H4 (cell line): ENCODE measurements around the gene ZNF792. TPM values are rescaled to one million over a fixed set of nuclear protein-coding genes. Genes with fewer than 3 reads are reported as not detected.
"Not testable (repeated sequence)": the region's sequence is repeated elsewhere in the genome, so short reads cannot be mapped to it uniquely, and the experiment has no call there.

Experiments
- DNase-seq: peaks from one replicate; pipeline ENCODE4 v3.0.0-alpha.2; 2015; ENCODE audit warnings: low spot score
- total RNA-seq: library from RNA; depleted of rRNA; stranded (reverse); fragments of >200 nt; shearing (Covaris generic); gene quantifications from 2 replicates; pipeline ENCODE4 v1.2.3, GENCODE V29; 2014

The ZNF792 gene
- total RNA-seq, 1 experiment from 2014 or later: 6.3 TPM

DNA sequence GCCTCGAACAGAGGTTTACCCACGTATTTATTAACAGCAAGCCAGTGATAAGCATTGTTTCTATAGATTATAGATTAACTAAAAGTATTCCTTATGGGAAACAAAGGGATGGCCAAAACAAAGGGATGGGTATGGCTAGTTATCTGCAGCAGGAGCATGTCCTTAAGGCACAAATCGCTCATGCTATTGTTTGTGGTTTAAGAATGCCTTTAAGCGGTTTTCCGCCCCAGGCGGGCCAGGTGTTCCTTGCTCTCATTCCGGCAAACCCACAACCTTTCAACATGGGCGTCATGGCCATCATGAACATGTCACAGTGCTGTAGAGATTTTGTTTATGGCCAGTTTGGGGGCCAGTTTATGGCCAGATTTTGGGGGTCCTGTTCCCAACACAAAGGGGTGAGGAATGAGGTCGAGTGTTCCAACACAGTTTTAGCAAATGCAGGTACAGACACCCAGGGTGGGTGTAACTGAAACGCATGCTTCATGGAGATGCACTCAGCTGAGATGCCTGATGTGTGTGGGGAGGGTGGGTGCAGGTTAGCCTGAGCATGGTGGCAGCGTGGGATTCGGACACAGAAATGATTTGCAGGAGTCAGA is 6.3 kb upstream of the ZNF792 start:
- DNase-seq: not testable (repeated sequence)

DNA sequence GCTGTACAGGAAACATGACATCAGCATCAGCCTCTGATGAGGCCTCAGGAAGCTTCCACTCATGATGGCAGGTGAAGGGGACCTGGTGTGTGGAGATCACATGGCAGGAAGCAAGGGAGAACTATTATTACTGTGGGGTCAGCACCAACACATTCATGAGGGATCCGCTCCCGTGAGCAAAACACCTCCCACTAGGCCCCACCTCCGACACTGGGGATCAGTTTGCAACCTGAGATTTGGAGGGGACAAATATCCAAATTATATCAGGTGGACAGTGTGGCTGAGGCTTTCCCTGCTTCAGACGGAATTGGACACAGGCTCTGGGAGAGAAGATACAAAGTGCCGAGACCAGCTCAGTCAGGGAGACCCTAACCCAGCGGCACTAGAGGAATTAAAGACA is 5.7 kb upstream of the ZNF792 start:
- no peak for DNase-seq

DNA sequence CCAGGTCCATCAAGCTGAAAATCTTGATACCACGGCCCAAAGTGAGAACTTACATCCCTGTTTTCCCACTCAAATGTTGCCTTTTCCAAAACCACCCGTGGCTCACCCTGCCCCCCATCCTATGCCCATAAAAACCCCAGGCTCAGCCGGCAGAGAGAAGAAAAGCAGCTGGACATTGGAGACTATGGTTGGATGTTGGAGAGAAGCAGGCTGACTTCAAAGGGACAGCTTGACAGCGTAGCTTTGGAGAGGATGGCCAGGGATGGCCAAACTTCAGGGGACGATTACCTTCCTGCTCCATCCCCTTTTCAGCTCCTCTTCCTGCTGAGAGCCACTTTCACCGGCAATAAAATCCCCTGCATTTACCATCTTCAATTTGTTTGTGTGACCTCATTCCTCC is 3.5 kb upstream of the ZNF792 start:
- no peak for DNase-seq

DNA sequence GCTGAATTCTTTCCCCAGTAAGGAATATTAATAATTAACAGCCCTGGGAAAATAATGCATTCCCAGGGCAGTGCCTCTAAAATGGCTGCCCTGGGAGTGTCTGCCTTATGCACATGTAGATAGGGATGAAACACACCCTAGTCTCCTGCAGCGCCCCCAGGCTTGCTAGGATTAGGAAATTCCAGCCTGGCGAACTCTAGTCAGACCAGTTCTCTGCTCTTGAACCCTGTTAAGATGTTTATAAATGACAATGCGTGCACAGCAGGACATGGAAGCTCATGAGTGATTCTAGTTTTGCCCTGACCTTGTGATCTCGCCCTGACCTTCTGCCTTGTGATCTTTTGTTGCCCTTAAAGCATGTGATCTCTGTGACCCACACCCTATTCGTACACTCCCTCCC is 1.5 kb upstream of the ZNF792 start:
- not testable (repeated sequence) for DNase-seq

DNA sequence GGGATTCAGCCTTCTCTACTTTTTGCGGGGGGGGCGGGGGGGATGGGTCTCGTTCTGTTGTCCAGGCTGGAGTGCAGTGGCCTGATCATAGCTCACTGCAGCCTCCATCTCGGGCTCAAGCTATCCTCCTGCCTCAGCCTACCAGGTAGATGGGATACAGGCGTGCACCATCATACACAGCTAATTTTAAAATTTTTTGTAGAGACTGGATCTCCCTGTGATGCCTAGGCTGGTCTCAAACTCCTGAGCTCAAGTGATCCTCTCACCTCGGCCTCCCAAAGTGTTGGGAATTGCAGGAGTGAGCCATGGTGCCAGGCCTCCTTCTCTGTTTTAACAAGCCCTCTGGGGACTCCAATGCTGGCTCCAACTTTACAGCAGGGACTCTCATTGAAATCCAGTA is 569 bp upstream of the ZNF792 start:
- no peak for DNase-seq

DNA sequence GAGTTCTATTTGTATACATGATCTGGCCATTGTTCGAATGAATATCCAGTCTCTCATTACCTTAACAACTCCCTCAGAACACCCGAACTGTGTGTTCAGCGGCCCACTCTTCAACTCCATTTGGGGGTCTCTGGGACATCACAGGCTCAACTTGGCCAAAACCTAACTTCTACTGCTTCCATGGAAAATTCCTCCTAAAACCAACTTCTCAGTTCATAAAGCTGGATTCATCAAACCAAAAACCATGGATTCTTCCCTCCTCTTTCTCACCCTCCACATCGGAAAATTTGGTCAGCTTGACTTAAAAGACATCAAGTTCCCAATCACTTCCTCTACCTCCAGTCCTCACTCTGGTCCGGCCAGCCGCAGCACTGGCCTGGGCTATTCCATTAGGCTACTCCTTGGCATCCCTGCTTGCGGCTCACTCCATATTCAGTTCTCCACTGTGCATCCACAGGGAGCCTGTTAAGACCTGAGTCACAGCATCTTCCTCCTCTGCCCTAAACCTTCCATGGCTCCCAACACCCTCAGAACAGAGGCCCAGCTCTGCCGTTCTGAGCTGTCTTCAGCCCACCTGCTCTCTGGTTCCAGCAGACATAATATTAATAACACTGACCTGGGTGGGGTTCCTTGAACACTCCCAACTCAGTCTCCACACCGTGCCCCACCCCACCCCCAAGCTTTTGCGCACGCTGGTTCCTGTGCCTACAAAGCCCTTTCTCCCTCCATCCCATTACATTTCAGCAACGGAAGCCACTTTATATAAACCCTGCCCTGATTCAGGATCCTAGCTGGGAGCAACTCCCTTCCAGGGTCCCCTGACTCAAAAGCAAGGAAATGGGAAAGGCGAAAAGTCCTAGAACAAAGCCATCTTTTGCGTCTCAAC is 1.1 kb downstream of the ZNF792 start:
- DNase-seq: no peak

DNA sequence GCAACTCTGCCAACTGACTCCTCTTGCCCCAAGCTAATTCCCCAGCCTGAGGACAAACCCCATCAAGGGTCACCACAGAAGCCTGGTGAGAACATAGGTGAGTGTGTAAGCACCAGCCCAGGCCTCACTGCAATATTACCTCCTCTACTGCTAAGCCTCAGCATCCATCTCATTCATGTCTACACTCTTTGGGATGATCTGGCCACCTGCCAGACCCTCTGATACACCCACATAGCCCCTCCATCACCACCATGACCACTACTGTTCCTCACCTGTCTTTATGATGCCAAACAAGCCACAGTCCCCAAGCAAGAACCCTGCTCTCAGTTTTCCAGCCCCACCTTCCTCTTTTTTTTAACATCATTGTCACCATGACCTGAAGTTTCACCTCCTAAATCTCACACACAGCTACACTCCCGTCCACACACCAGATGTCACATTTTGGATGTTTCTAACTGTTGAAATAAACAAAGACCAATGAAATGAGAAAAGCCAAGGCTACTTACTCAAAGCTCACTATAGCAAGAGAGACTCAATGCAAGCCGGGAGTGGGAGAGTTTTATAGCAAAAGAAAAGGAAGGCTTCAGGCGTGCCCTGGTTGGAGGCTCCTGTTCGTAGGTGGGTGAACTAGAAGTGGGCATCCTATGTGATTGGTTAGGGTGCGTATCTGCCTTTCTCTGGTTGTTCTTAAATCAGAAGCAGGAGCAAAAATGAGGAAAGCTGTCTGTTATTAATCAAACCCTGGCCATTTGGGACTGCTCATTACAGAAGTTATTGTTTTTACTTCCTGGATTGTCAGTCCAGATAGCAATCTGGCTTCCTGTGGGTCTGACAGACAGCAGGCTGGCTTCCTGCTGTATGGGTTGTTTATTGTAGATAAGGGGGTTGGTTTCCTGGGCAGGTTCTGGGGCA is 2.0 kb downstream of the ZNF792 start:
- no peak for DNase-seq

DNA sequence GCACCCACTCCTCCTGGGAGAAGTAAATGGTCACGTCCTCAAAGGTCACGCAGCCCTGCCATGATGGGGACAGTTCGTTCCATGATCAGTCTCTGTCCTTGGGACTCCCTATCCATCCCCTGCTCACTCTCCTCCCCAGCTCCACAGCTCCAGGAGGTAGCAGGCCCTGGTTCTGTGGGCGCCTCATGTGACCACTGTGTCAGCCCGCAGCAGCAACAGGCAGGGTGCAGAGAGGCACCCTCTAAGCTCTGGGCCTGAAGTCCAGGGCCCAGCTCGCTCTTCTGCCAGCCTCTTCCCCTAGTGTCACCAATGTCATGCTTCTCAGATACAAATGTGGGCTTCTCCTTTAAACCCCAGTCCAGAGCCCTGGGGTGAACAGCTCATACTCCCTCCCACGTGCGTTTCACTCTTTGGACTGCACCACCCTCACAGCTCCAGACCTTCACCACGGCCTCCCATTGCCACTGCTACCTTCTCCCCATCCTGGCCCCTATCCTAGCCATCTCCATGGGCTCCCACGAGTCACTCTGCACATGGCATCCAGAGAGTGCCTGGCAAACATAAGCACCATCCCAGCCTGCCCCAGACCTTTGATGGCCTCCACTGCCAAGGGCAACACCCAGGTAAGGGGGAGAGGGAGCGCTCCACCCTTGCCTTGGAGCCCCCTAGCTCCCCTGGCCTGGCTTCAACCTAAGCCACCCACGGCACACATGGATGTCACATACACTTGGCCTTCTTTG is 2.9 kb downstream of the ZNF792 start:
- no peak for DNase-seq

DNA sequence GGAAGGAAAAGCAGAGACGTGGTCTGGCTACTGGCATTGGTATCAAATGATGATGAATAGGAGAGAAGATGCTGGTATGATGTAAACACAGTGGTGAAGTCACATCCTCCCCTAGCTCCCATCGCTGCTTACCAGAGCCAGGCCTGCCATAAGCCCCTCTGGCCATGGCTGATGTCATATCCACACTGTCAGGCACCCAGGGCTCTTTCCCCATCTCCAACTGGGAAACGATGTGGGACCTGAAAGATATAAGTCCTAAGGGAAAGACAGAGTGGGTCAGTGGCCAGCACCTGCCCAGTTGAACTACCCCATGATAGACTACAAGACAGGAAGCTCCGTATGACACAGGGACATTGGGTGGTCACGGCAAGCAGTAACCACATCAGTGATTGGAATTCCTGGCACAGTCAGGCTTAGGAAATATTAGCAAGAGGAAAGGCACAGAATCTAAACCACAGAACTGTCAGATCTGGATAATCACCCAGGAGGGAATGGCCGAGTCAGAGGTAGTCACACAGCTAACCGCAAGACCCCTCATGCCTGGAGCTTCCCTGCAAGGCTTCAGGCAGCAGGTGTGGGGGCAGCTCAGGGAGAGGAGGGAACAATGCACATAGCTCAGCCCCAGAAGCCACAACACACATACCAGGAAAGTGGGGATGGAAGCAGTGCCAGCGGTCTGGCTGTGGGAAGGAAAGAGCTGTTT is 3.8 kb downstream of the ZNF792 start:
- peak; percentile 86 for DNase-seq

DNA sequence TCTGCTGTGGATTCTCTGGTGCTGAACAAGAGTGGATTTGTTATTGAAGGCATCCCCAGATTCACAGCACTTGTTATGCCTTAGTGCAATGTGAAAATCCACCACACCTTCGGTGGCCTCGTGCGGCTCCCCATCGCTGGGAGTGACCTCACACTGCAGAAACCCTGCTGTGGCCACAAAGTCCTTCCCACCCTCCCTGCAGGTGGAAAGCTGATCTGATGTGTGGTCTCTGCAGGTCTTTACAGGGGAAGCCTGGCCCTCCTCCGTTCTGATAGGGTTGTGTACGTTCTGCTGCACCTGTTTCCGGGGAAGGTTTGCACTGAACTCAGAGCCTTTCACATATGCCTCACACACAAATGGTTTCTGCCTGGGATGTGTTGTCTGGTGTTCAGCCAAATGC is 5.0 kb downstream of the ZNF792 start:
- no peak for DNase-seq

DNA sequence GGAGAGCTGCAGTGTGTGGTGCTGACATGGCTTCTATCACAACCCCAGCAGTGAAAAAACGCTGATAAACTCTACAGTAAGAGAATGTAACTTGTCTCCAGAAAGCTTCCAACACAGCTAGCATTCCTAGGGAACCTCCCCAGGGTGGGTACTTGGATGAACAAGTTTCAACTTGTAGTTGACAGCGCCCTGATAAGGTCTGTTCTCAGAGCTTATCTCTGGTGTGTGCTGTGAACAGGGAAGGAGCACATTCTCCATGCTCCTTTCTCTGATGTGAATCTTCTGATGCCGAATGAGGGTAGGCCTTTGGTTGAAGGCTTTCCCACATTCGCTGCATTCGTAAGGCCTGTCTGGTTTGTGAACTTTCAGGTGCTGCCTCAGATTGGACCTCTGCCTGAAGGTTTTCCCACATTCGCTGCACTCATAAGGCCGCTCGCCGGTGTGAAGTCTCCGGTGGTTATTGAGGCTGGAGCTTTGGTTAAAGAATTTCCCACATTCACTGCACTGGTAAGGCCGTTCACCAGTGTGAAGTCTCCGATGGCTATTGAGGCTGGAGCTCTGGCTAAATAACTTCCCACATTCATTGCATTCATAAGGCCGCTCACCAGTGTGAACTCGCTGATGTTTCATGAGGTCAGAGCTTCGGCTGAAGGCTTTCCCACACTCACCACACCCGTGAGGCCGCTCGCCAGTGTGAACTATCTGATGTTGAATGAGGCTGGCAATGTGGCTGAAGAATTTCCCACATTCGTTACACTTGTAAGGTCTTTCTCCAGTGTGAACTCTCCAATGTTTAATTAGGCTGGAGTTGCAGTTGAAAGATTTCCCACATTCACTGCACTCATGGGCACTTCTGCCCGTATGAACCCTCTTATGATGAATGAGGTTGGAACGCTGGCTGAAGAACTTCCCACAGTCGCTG is 5.9 kb downstream of the ZNF792 start:
- DNase-seq: no peak

DNA sequence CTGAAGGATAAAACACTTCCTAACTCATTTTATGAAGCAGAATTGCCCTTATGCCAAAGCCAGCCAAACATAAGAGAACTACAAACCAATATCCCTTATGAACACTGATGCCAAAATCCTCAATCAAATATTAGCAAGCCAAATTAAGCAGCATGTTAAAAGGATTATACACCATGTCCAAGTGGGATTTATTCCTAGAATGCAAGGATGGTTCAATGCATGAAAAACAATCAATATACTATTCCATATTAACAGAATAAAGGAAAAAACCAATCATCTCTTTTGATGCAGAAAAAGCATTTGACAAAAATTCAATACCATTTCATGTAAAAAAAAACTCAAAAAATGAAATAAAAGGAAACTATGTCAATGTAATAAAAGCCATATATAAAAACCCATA is 10.9 kb downstream of the ZNF792 start:
- no peak for DNase-seq

DNA sequence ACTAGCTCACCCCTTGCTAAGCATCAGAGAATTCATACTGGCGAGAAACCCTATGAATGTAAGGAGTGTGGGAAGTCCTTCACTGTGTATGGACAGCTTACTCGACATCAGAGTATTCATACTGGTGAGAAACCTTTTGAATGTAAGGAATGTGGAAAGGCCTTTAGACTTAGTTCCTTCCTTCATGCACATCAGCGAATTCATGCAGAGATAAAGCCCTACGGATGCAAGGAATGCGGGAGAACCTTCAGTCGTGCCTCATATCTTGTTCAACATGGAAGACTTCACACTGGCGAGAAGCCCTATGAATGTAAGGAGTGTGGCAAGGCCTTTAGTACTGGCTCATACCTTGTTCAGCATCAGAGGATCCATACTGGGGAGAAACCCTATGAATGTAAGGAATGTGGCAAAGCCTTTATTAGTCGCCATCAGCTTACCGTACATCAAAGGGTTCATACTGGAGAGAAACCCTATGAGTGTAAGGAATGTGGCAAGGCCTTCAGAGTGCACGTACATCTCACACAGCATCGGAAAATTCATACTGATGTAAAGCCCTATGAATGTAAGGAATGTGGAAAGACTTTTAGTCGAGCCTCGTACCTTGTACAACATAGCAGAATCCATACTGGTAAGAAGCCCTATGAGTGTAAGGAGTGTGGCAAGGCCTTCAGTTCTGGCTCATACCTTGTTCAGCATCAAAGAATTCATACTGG is 20.0 kb downstream of the ZNF792 start:
- DNase-seq: no peak

DNA sequence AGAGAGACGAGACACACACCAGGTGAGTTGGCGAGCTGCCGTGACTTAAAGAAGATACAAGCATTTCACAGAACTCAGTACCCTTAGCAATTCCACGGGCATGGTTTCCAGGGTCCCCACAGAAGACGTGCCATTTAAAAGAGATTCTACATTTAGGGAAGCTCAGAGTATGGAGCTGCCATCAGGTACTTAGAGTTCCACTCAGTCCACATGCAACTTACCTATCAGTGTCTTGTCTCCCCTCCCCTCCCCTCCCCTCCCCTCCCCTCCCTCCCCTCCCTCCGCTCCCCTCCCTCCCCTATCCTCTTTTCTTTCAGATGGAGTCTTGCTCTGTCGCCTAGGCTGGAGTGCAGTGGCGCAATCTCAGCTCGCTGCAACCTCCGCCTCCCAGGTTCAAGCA is 25.1 kb downstream of the ZNF792 start:
- DNase-seq: no peak

DNA sequence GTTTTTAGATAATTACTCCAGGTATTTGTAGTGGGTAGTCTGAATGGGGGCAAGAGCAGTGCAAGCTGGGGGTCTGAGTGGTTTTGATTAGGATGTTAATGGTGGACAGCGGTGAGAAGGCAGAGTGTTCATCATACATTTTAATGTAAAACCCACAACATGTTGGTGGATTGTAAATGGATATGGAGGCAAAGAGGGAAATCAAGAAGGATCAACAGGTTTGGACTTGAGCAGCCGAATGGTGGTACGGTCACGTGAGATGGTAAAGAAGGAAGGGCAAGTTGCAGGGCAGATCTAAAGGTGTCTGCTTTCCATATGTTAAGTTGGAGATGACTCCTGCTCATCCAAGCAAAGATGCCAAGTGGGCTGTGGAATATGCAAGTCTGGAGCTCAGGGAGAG is 27.8 kb downstream of the ZNF792 start:
- DNase-seq: no peak

DNA sequence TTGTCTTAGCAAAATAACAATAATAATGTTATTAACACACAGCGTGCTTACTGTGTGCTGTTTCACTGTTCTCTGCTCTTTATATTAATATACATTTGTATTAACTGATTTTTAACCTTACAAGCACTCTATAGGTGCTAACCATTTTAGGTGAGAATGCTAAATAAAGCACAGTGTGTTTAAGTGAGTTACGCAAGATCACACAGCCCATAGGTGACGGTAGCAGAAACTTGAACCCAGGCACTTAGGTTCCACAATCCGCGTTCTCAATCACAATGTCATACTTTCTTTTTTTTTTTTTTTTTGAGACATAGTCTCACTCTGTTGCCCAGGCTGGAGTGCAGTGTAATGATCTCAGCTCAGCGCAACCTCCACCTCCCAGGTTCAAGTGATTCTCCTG is 31.5 kb downstream of the ZNF792 start:
- DNase-seq: no peak

DNA sequence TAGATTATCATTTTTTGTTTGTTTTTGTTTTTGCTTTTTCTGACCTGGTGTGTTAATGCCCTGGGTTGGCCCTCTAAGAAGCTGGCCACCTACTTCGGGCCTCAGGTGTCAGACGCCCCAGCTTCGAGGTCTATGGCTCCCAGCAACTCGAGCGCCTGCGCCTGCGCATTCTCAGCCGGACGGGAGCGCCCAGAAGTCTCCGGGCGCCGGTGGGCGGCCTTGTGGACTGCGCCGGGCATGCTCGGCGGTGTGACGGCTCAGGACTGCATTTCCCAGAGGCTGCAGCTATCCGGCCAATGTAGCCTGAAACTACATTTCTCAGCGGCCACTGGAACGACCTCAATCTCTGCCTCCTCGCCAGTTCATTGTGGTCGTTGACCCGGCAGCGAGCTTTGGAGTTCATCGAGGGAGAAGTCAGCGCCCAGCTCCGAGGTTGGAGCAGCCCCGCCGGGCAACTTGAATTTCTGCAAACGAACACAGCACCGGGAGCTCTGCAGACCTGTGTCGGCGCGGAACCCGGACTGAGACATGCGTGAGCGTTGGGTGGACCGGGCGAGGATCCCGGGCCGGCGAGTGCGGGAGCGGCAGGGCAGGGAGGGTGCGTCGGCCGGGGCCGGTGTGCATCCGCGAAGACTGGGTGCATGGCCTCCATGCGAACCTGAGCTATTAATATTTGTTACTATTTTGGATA is 37.2 kb downstream of the ZNF792 start, which contains the start of gene ZNF30:
Gene ZNF30, plus strand, starts transcription at position 219 of the 691 bp plus-strand sequence. CDS start 3,045 bp downstream, outside the sequence.
- DNase-seq: peak; percentile 86

DNA sequence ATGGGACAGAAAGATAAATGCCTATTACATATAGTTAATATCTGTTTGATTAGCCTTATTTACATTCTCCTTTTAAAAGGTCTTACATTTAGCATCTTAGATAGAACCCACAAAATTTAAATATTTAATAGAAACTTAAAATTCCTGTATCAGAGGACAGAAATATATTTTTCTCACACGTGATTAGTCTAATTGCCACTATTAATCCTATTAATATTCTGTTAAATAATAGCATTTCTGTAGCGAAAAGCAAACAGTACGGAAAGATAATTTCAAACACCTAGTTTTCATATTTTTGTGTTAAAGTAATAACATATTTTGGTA is 37.7 kb downstream of the ZNF792 start:
- DNase-seq: no peak
